GM12892 (cell line): ENCODE measurements around the gene CCNDBP1. TPM values are rescaled to one million over a fixed set of nuclear protein-coding genes. Genes with fewer than 3 reads are reported as not detected.
"Not testable (repeated sequence)": the region's sequence is repeated elsewhere in the genome, so short reads cannot be mapped to it uniquely, and the experiment has no call there.

ENCODE experiments used
- DNase-seq: peaks from one replicate; pipeline ENCODE4 v3.0.0; 2011; ENCODE audit not compliant: insufficient read length
- FAIRE-seq: peaks from 2 replicates; lab custom pipeline; 2011; peaks lifted over from hg19 to GRCh38; lab: Jason Lieb, UNC
- POLR2A ChIP-seq: IDR thresholded peaks from 2 replicates; pipeline ENCODE4 v1.6.1; 2011; ENCODE audit warnings: low read depth, low read length, control low read depth
- POLR2AphosphoS5 ChIP-seq: IDR thresholded peaks from 2 replicates; pipeline ENCODE4 v1.6.1; 2011; ENCODE audit warnings: low read depth, low read length, control low read depth
- TAF1 ChIP-seq: IDR thresholded peaks from 2 replicates; pipeline ENCODE4 v1.6.1; 2011; ENCODE audit warnings: low read depth, mild to moderate bottlenecking, control low read depth, low read length, borderline replicate concordance
- polyA plus RNA-seq: library from polyadenylated mRNA; unstranded; fragments of >200 nt; gene quantifications from one replicate; pipeline ENCODE4 v1.2.1, GENCODE V29; 2012; ENCODE audit warnings: missing spikeins, inconsistent platforms; ENCODE audit not compliant: missing spikeins

Gene CCNDBP1
- polyA plus RNA-seq = 45.6 TPM

GRCh38 chr15:43185157-43186002, at the start of gene CCNDBP1:
TSS of gene CCNDBP1 (plus strand) at chr15:43185403. CDS start at chr15:43185499, 96 bp downstream.
- FAIRE-seq (peak; percentile 98), DNase-seq (peak; percentile 93)
- TF ChIP-seq TAF1 (peak; percentile 73; the same call in 1 of the 2 replicates), POLR2AphosphoS5 (peak; percentile 92), POLR2A (peak; percentile 95)

- FAIRE-seq (no peak), DNase-seq (no peak)
- no peak for TF ChIP-seq POLR2AphosphoS5
- no peak for TF ChIP-seq POLR2A
- no peak for TF ChIP-seq TAF1
Measured at GRCh38 chr15:43143203-43143941, 41.8 kb upstream of the CCNDBP1 start.

DNA sequence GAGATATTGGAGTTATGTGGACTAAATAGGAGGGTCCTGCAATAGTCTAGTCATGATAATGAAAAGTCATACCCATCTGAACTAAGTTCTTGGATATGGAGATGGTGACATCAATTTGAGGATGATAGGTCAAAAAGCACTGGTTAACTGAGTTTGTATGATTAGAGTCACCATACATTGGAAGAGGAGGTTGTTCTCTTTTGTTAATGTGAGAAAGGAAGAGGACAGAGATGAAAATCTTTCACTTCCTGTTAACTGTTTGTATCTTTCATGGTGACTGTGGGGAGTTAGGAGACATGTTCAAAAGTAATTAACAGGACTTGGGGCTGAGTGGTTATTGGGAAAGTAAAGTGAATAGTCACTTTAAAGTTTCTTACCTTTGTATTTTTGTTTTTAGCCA, 40.7 kb upstream of the CCNDBP1 start:
- TF ChIP-seq POLR2A = peak; percentile 23; the same call in 1 of the 2 replicates
- no peak for TF ChIP-seq POLR2AphosphoS5
- FAIRE-seq (no peak), DNase-seq (no peak)

DNA sequence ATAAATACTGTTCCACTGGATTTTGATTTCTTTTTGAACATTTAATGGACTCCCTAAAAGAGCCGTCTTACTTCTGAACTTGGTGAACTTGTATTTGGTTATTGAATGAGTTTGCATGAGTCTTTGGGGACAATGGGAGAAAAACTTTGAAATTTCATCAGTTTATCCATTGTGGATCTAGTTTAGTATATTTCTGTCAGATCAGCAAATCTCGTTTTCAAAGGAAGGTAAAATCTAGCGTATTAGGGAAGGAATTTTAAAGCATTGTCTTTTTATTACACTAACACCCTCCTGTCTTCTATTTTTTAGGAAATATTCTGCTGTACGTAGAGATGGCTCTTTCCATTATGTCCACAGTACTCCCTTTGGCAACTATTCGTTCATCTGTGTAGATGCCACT, 39.0 kb upstream of the CCNDBP1 start:
- no peak for TF ChIP-seq POLR2AphosphoS5
- TF ChIP-seq TAF1 = no peak
- TF ChIP-seq POLR2A = no peak
- DNase-seq (no peak), FAIRE-seq (no peak)

- FAIRE-seq (no peak), DNase-seq (no peak)
- TF ChIP-seq POLR2A = no peak
- no peak for TF ChIP-seq POLR2AphosphoS5
- TF ChIP-seq TAF1 = no peak
Measured at GRCh38 chr15:43150191-43150929, 34.8 kb upstream of the CCNDBP1 start.

GRCh38 chr15:43151688-43152087, 33.5 kb upstream of the CCNDBP1 start:
- FAIRE-seq (no peak), DNase-seq (no peak)
- TF ChIP-seq TAF1 = no peak
- TF ChIP-seq POLR2A = no peak
- TF ChIP-seq POLR2AphosphoS5 = no peak

- TF ChIP-seq POLR2A (no peak), TAF1 (no peak), POLR2AphosphoS5 (no peak)
- no peak for DNase-seq
- peak; percentile 17 for FAIRE-seq
Measured at GRCh38 chr15:43153269-43153668, 31.9 kb upstream of the CCNDBP1 start.

- no peak for FAIRE-seq
- no peak for TF ChIP-seq POLR2AphosphoS5
- no peak for TF ChIP-seq TAF1
- TF ChIP-seq POLR2A = no peak
- no peak for DNase-seq
Measured at GRCh38 chr15:43165801-43166325, 19.3 kb upstream of the CCNDBP1 start.

DNA sequence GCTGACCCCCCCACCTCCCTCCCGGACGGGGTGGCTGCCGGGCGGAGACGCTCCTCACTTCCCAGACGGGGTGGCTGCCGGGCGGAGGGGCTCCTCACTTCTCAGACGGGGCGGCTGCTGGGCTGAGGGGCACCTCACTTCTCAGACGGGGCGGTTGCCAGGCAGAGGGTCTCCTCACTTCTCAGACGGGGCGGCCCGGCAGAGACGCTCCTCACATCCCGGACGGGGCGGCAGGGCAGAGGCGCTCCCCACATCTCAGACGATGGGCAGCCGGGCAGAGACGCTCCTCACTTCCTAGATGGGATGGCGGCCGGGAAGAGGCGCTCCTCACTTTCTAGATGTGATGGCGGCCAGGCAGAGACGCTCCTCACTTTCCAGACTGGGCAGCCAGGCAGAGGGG, 17.9 kb upstream of the CCNDBP1 start:
- not testable (repeated sequence) for DNase-seq, FAIRE-seq

GRCh38 chr15:43168192-43169107, 16.8 kb upstream of the CCNDBP1 start:
- FAIRE-seq = no peak
- no peak for TF ChIP-seq TAF1
- TF ChIP-seq POLR2A = no peak
- TF ChIP-seq POLR2AphosphoS5 = no peak
- DNase-seq = no peak

DNA sequence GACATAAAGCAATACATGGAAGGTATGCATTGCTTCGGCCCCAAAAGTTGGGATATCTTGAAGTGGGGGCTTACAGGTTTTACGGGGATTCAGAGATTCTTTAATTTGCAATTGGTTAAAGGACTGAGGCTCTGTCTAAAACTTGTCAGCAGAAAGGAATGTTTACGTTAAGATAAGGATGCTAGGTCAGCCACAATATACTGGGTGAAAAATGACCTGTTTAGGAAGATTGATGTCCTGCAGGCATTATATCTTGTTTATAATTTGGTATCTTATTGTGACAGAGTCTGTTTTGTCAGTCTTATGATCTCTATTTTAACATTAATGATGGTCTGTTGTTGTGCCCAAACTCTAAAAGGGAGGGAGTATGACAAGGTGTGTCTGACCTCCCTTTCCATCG, 15.3 kb upstream of the CCNDBP1 start:
- FAIRE-seq (no peak), DNase-seq (no peak)
- TF ChIP-seq TAF1 (no peak), POLR2A (no peak), POLR2AphosphoS5 (no peak)

- DNase-seq, FAIRE-seq: not testable (repeated sequence)
Measured at GRCh38 chr15:43175656-43176309, 9.4 kb upstream of the CCNDBP1 start.

DNA sequence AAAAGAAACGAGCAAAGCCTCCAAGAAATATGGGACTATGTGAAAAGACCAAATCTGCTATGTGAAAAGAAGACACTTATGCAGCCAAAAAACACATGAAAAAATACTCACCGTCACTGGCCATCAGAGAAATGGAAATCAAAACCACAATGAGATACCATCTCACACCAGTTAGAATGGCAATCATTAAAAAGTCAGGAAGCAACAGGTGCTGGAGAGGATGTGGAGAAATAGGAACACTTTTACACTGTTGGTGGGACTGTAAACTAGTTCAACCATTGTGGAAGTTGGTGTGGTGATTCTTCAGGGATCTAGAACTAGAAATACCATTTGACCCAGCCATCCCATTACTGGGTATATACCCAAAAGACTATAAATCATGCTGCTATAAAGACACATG, 8.1 kb upstream of the CCNDBP1 start:
- not testable (repeated sequence) for FAIRE-seq, DNase-seq
